ENCODE measurements around the gene GABARAPL2.
"Not testable (repeated sequence)": the region's sequence is repeated elsewhere in the genome, so short reads cannot be mapped to it uniquely, and the experiment has no call there.

GABARAPL2 gene

GRCh38 chr16:75566040-75566757 lies at the start of gene GABARAPL2:
TSS of gene GABARAPL2 (plus strand) at chr16:75566379. CDS start at chr16:75566487, 108 bp downstream.
- peak in 56 of 58 donors; percentile 42 to 91 (median 78) for DNase-seq

GRCh38 chr16:75519175-75519574 lies 47.0 kb upstream of the GABARAPL2 start:
- no peak for DNase-seq

- DNase-seq: no peak
Observed at GRCh38 chr16:75526032-75526790, 40.0 kb upstream of the GABARAPL2 start.

GRCh38 chr16:75527825-75528299 lies 38.3 kb upstream of the GABARAPL2 start:
- DNase-seq: no peak

GRCh38 chr16:75529056-75529905 lies 36.9 kb upstream of the GABARAPL2 start:
- DNase-seq: no peak

GRCh38 chr16:75529959-75530358 lies 36.2 kb upstream of the GABARAPL2 start:
- DNase-seq: no peak

- DNase-seq: no peak
Observed at GRCh38 chr16:75532142-75532765, 33.9 kb upstream of the GABARAPL2 start.

GRCh38 chr16:75532791-75533190 lies 33.4 kb upstream of the GABARAPL2 start:
- no peak for DNase-seq

GRCh38 chr16:75534560-75535205 lies 31.5 kb upstream of the GABARAPL2 start:
- DNase-seq: no peak

GRCh38 chr16:75535211-75535843 lies 30.9 kb upstream of the GABARAPL2 start:
- no peak for DNase-seq

GRCh38 chr16:75535901-75536300 lies 30.3 kb upstream of the GABARAPL2 start, which contains the start of gene CHST5:
TSS of gene CHST5 (minus strand) at chr16:75536108. CDS start at chr16:75530384, 5,724 bp downstream.
- DNase-seq: no peak

- DNase-seq: no peak
Observed at GRCh38 chr16:75537776-75538175, 28.4 kb upstream of the GABARAPL2 start.

- peak in 15 of 58 donors; percentile 1 to 46 (median 14) for DNase-seq
Observed at GRCh38 chr16:75538882-75539565, 27.2 kb upstream of the GABARAPL2 start.

GRCh38 chr16:75541236-75541635 lies 24.9 kb upstream of the GABARAPL2 start:
- DNase-seq: no peak

- not testable (repeated sequence) for DNase-seq
Observed at GRCh38 chr16:75542462-75542861, 23.7 kb upstream of the GABARAPL2 start.

GRCh38 chr16:75545879-75546278 lies 20.3 kb upstream of the GABARAPL2 start:
- peak in 2 of 58 donors; percentile 2 to 14 for DNase-seq

- DNase-seq: no peak
Observed at GRCh38 chr16:75546293-75546692, 19.9 kb upstream of the GABARAPL2 start.

GRCh38 chr16:75548456-75548855 lies 17.7 kb upstream of the GABARAPL2 start:
- not testable (repeated sequence) for DNase-seq

- DNase-seq: peak in 44 of 58 donors; percentile 7 to 81 (median 36)
Observed at GRCh38 chr16:75550211-75550662, 15.9 kb upstream of the GABARAPL2 start.
